ENCODE results near the gene SLC6A18.
"Not testable (repeated sequence)": the region's sequence is repeated elsewhere in the genome, so short reads cannot be mapped to it uniquely, and the experiment has no call there.

SLC6A18 gene

DNA sequence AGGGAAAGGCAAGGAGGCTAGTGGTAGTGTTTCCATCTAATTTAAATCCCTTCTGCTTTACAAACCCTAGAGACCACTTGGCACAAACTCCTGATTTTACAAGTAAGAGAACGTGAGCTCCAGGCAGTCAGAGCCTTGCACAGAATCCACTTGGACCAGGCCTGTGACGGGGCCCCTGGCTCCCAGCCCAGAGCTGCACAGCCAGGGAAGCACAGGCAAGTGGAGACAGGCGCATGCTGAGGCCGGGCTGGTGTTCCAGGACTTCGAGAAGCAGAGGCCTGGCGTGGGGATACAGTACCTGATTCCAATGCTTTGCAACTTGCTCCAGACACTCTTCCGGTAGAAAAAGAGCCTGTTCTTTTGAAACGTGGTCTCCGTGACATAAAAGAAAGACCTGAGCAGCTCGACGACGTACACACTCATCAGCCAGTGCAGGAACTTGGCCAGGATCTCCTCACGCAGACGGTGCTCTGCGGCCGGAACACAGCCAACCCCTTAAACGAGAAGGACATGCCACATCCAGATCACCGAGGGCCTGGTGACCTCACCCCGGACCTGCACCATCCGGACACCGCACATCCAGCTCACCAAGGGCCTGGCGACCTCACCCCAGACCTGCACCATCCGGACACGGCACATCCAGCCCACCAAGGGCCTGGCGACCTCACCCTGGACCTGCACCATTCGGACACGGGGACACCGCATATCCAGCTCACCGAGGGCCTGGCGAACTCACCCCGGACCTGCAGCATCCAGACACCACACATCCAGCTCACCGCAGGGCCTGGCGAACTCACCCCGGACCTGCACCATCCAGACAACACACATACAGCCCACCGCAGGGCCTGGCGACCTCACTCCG lies 57.2 kb downstream of the SLC6A18 start:
- peaks cover 20% of the 10 kb centered on the region for H3K36me3 Mint-ChIP-seq (ENCODE audit: low read depth)
- H3K4me1 Mint-ChIP-seq, result peaks cover 5% of the 10 kb centered on the region
- no peak overlapping the region for H3K4me3 Mint-ChIP-seq
- peaks cover 4% of the 10 kb centered on the region for H3K9me3 Mint-ChIP-seq
- TF ChIP-seq, protein P1, sequence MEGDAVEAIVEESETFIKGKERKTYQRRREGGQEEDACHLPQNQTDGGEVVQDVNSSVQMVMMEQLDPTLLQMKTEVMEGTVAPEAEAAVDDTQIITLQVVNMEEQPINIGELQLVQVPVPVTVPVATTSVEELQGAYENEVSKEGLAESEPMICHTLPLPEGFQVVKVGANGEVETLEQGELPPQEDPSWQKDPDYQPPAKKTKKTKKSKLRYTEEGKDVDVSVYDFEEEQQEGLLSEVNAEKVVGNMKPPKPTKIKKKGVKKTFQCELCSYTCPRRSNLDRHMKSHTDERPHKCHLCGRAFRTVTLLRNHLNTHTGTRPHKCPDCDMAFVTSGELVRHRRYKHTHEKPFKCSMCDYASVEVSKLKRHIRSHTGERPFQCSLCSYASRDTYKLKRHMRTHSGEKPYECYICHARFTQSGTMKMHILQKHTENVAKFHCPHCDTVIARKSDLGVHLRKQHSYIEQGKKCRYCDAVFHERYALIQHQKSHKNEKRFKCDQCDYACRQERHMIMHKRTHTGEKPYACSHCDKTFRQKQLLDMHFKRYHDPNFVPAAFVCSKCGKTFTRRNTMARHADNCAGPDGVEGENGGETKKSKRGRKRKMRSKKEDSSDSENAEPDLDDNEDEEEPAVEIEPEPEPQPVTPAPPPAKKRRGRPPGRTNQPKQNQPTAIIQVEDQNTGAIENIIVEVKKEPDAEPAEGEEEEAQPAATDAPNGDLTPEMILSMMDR (IDR thresholded peaks at IDR 0.05), result no peak
- no peak overlapping the region for H3K27ac Mint-ChIP-seq
- no peaks in the 10 kb centered on the region for H3K27me3 Mint-ChIP-seq (ENCODE audit: low read depth, poor library complexity)
- no peak for DNase-seq

DNA sequence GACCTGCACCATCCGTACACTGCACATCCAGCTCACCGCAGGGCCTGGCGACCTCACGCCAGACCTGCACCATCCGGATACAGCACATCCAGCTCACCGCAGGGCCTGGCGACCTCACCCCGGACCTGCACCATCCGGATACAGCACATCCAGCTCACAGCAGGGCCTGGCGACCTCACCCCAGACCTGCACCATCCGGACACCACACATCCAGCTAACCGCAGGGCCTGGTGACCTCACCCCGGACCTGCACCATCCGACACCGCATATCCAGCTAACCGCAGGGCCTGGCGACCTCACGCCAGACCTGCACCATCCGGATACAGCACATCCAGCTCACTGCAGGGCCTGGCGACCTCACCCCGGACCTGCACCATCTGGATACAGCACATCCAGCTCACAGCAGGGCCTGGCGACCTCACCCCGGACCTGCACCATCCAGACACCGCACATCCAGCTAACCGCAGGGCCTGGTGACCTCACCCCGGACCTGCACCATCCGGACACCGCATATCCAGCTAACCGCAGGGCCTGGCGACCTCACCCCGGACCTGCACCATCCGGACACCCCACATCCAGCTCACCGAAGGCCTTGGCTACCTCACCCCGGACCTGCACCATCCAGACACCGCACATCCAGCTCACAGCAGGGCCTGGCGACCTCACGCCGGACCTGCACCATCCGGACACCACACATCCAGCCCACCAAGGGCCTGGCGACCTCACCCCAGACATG lies 58.0 kb downstream of the SLC6A18 start:
- not testable (repeated sequence) for H3K4me3 Mint-ChIP-seq; DNase-seq; H3K27me3 Mint-ChIP-seq (ENCODE audit: low read depth, poor library complexity); H3K4me1 Mint-ChIP-seq
- Mint-ChIP-seq H3K9me3 (peaks cover 11% of the 10 kb centered on the region), H3K27ac (peak overlapping the region; percentile 54), H3K36me3 (ENCODE audit: low read depth) (peaks cover 27% of the 10 kb centered on the region)

DNA sequence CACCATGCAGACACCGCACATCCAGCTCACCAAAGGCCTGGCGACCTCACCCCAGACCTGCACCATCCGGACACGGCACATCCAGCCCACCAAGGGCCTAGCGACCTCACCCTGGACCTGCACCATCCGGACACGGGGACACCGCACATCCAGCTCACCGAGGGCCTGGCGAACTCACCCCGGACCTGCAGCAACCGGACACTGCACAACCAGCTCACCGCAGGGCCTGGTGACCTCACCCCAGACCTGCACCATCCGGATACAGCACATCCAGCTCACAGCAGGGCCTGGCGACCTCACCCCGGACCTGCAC lies 58.5 kb downstream of the SLC6A18 start:
- not testable (repeated sequence) for H3K4me1 Mint-ChIP-seq; H3K4me3 Mint-ChIP-seq; DNase-seq; H3K27me3 Mint-ChIP-seq (ENCODE audit: low read depth, poor library complexity); H3K27ac Mint-ChIP-seq
- Mint-ChIP-seq H3K9me3 (peaks cover 14% of the 10 kb centered on the region), H3K36me3 (ENCODE audit: low read depth) (peaks cover 27% of the 10 kb centered on the region)

DNA sequence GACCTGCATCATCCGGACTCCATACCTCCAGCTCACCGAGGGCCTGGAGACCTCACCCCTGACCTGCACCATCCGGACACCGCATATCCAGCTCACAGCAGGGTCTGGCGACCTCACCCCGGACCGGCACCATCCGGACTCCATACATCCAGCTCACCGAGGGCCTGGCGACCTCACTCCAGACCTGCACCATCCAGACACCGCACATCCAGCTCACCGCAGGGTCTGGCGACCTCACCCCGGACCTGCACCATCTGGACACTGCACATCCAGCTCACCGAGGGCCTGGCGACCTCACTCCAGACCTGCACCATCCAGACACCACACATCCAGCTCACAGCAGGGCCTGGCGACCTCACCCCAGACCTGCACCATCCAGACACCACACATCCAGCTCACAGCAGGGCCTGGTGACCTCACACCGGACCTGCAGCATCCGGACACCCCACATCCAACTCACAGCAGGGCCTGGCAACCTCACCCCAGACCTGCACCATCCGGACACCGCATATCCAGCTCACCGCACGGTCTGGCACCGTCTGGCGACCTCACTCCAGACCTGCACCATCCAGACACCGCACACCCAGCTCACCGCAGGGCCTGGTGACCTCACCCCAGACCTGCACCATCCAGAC lies 59.3 kb downstream of the SLC6A18 start:
- peaks cover 14% of the 10 kb centered on the region for H3K9me3 Mint-ChIP-seq
- not testable (repeated sequence) for H3K4me1 Mint-ChIP-seq; H3K27ac Mint-ChIP-seq; DNase-seq; H3K27me3 Mint-ChIP-seq (ENCODE audit: low read depth, poor library complexity); H3K4me3 Mint-ChIP-seq
- peaks cover 28% of the 10 kb centered on the region for H3K36me3 Mint-ChIP-seq (ENCODE audit: low read depth)

DNA sequence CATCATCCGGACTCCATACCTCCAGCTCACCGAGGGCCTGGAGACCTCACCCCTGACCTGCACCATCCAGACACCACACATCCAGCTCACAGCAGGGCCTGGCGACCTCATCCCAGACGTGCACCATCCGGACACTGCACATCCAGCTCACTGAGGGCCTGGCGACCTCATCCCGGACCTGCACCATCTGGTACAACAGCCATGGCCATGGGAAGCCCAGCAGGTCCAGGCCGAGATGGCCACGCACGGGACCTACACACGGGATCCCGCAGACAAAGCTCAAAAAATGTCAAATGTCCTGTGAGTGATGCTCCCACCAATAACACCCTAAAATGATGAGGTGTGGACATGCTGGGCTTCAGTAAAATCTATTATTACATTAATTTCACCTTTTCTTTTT lies 60.0 kb downstream of the SLC6A18 start:
- no peak overlapping the region for H3K4me3 Mint-ChIP-seq
- H3K9me3 Mint-ChIP-seq, result peaks cover 14% of the 10 kb centered on the region
- H3K27ac Mint-ChIP-seq, result no peak overlapping the region
- peaks cover 5% of the 10 kb centered on the region for H3K4me1 Mint-ChIP-seq
- DNase-seq, result no peak
- H3K36me3 Mint-ChIP-seq (ENCODE audit: low read depth), result peaks cover 28% of the 10 kb centered on the region
- H3K27me3 Mint-ChIP-seq (ENCODE audit: low read depth, poor library complexity), result peaks cover 3% of the 10 kb centered on the region
- TF ChIP-seq, protein P1 (IDR thresholded peaks at IDR 0.05), result no peak

DNA sequence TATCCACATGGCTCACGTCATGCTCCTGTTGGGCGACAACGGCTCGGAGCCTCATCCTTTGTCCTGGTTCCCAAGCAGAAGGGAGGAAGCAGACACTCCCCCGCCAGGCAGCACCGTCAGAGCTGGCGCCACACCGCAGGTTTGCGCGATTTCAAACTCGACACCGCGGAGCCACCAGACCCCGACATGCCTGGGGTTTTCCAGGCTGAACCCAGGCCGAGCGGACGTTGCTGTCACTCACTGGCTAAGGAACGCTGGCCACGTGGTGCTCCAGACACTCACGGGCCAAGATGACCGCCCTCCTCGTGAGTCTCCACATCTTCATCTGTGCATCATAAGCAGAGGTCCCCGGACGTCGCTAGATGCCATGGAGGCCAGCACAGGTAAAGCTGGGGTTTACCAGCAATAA lies 60.7 kb downstream of the SLC6A18 start:
- H3K27me3 Mint-ChIP-seq (ENCODE audit: low read depth, poor library complexity), result peaks cover 3% of the 10 kb centered on the region
- peaks cover 14% of the 10 kb centered on the region for H3K9me3 Mint-ChIP-seq
- no peak overlapping the region for H3K4me3 Mint-ChIP-seq
- peak overlapping the region; percentile 50 for H3K27ac Mint-ChIP-seq
- TF ChIP-seq, protein P1 (IDR thresholded peaks at IDR 0.05), result no peak
- H3K4me1 Mint-ChIP-seq, result peaks cover 5% of the 10 kb centered on the region
- peaks cover 28% of the 10 kb centered on the region for H3K36me3 Mint-ChIP-seq (ENCODE audit: low read depth)
- DNase-seq, result no peak

Measured in nephron progenitor cell (in vitro differentiated cells).